GM12801 (cell line): Measurements from ENCODE around the gene MPPED2.

ENCODE experiments used
- CTCF ChIP-seq: IDR thresholded peaks from one replicate; pipeline ENCODE4 v1.5.1; 2011; ENCODE audit warnings: control low read depth; ENCODE audit not compliant: insufficient read length; ENCODE audit errors: extremely low read depth

The MPPED2 gene

GRCh38 chr11:30452114-30452513, 134.0 kb downstream of the MPPED2 start:
- TF ChIP-seq CTCF: no peak

DNA sequence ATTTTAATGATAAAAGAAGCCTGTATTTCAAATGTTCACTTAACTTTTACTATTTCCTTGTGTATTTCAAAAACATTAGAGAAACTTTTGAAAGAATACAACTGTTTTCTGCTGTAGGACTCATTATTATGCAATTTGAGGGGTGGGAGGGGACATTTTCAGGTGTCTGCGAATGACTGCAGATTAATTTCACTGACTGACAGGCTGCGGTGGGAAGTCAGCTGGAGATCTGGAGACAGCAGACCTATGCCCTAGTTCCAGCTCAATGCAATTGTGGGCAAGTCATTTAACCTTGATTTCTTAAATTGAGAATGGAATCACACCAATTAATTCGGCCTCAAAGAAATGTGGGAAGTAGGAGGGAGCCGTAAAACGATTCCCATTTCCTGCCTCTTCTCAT, 134.5 kb downstream of the MPPED2 start:
- no peak for TF ChIP-seq CTCF

DNA sequence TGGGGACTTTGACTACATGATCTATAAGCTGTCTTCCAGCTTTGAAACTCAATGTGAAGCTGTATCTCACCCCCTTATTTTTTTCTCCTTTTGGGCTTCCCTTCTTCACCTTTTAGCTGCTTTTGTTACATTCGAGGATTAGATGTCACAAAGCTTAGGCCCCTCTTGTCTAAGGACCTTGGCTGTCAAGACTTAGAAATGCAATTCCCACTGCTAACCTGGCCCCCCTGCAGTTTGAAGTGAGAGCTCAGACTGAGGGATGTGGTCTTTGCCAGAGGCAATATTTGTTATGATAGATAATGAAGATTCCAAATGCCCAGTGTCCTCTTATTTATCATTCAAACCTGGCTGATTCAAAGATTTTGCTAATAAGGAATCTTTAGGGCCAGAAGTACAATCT, 135.0 kb downstream of the MPPED2 start:
- TF ChIP-seq CTCF: no peak

DNA sequence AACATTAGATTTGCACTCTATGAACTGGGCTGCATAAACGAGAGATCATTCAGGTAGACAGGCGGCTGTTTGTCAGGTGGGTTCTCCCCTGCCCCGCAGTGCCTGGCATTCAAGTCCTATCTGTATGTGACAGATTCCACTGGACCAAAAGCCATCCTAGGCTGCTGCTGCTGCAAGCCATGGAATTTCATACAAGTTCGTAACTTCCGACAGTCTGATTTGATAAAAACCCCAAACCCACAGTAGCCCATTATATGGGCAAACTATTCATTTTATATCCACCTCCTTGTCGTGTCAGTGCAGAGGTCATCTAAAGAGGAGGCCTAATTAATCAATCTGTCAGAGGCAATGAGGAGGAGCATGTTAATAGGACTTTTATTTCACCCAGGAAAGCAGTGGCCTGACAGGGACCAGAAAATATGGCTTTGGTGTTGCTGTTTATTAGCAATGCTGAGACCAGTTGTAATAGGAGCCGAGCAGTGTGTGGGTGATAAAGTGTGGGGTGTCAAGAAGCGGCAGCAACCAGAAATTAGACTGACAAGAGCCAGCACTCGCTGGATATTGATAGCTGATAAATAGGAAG, 139.0 kb downstream of the MPPED2 start:
- no peak for TF ChIP-seq CTCF

DNA sequence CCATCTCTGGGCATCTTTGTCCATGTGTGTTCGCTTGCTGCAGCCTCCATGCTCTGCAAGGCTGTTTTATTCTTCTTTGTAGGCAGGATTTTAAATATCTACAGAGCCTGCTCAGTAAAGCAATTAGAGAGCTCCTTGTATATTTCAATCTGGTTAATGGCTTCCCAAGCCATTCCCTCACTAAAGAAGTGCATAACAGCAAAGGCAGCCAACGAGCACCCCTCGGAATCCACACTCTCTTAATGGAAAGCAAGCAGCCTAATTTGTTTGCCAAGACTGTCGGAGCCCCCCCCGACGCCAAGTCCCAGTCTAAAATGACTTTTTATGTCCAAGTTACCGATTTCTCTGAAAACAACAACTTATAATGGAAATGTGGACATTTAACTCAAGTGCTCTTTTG, 139.6 kb downstream of the MPPED2 start:
- TF ChIP-seq CTCF: no peak

DNA sequence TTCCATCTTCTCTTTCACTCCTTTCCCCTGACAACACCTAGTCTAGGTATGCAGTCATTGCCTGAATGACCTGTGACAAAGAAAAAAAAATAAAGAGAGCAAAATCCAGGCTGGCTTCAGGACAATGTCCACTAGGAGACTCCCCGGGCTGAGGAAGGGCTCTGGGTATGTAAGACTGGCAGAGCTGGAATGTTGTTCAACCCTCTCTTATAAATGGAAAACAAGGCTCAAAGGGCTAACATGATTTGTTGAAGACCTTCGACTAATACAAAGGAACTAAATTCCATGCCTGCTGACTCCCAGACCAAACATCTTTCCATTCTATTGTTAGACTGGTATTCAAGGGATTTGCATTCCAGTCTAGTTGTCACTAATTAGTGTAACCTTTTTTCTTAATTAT, 141.1 kb downstream of the MPPED2 start:
- no peak for TF ChIP-seq CTCF

DNA sequence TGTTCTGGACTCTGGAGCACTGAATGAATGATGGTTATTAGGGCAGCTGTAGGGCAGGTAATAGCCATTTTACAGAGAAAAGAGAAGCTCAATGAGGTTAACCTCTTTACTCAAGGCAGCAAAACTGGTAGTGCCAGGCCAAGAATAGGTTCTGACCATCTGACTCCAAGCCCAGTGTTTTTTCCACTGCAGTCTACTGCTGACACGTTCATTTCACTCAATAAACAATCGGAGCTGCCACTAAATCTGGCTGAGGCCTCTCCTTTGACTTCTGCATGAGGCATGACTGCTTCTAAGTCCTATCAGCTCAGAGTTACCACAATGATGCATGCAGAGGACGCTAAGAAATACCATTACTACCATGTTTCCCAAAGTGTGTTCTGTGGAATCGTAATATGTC, 145.6 kb downstream of the MPPED2 start:
- TF ChIP-seq CTCF: no peak

DNA sequence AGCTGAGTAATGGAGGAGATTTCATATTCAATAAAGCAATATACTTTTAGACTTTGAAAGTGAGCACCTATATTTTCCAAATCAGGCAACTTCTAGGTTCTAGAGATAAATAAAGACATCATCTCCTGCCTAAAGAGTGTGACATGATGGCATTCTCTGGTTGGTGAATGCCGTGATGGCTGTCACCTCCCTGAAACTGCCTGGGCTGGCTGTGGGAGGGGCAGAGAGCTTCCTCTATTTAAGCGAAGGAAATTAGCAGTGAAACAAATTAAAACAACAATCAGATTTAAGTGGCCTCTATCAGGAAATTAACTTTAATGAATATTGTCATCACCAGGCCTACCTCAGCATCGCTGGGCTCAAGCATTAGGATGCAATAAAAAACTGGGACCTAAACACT, 149.4 kb downstream of the MPPED2 start:
- TF ChIP-seq CTCF: no peak
